Forelimb muscle (tissue), 1 donor: ENCODE measurements around the gene ZBTB4. TPM values are rescaled to one million over a fixed set of nuclear protein-coding genes. Genes with fewer than 3 reads are reported as not detected.
"Not testable (repeated sequence)": the region's sequence is repeated elsewhere in the genome, so short reads cannot be mapped to it uniquely, and the experiment has no call there.

Source experiments
- DNase-seq: peaks from one replicate; pipeline ENCODE4 v3.0.0-alpha.2; 2013; ENCODE audit warnings: low read depth
- polyA plus RNA-seq: library from polyadenylated mRNA; unstranded; fragments of 120-200 nt; gene quantifications from one replicate; pipeline ENCODE4 v1.2.1, GENCODE V29; 2013; ENCODE audit not compliant: insufficient read length

ZBTB4 gene
- polyA plus RNA-seq, 1 donor: 25.1 TPM

DNA sequence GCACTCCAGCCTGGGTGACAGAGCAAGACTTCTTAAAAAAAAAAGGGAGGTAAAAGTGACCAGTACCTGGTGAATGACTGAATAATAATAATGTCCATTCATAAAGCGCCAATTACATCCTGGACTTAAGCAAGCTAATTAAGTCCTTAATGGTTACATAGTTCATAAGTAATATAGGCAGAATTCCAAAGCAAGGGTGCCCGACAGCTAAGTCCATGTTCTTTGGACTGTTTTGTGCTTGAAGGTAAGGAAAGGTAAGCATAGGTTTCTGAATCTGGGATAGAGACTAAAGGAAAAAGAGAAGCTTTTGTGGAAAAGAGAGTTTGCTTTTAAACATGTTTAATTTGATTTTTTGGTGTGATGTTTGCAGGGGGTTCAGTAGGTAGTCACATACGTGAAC lies 14.5 kb upstream of the ZBTB4 start:
- DNase-seq: no peak

DNA sequence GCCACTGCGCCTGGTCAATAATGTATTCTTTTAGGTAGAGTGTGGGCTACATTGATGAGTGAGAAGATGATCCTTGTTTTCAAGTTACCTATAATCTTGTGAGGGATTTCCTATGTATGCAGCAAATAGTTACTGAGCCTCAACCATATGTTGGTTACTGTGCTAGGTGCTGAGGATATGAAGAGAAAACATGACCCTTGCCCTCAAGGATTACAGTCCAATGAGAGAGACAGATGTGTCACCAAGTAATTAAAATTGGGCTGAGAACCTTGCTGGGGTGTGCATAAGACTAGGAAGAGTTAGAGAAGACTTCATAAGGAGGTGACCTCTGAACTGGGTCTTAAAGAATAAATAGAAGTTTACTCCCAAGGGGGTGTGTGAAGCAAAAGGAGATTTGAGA lies 12.2 kb upstream of the ZBTB4 start:
- no peak for DNase-seq

DNA sequence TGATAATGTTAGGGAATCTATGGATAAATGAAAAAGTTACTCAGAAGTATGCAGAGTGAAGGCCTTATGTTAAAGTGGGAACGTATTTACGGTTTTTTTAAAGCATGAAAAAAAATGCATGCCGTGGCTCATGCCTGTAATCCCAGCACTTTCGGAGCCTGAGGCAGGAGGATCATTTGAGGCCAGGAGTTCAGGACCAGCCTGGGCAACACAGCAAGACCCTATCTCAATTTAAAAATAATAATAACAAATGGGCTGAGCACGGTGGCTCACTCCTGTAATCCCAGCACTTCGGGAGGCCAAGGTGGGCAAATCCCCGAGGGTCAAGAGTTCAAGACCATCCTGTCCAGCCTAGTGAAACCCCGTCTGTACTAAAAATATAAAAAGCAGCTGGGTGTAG lies 10.7 kb upstream of the ZBTB4 start:
- DNase-seq: no peak

DNA sequence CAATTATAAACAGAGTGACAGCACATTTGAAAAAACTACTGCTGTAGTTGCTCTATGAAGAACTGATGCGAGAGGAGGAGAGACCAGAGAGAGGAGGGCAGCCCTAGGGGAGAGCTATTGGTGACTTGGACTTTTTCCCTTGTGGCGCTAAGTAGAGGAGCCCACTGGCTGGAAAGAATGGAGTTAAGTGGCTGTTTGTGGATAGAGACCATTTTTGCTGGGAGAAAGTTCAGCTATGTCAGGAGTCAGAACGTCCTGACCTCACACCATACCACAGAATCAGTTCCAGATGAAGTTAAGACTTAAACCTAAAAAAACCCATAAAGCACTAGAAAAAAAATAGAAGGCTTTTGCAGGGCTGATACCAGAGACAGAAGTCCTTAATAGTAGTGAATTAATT lies 6.8 kb upstream of the ZBTB4 start:
- no peak for DNase-seq

DNA sequence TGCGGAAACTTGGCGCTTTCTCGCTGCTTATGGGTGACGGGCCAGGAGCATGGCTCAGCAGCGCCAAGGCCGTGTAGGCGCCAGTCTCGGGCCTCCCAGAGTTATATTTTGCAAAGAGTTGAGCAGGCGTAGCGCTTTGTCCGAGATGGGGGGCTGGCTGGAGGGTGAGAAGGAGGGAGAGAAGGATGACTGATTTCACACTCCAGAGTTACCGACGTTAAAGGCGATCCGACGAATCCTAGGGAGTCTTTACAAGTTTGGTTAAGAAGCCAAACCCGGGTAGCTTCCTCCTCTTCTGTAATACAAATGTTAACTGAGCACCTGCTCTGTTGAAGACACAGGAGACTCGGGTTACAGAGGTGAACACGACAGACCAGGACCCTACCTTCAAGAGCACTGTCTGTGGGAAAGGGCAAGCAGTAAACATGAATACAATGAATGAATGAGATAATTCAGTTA lies 5.5 kb upstream of the ZBTB4 start:
- DNase-seq: no peak

DNA sequence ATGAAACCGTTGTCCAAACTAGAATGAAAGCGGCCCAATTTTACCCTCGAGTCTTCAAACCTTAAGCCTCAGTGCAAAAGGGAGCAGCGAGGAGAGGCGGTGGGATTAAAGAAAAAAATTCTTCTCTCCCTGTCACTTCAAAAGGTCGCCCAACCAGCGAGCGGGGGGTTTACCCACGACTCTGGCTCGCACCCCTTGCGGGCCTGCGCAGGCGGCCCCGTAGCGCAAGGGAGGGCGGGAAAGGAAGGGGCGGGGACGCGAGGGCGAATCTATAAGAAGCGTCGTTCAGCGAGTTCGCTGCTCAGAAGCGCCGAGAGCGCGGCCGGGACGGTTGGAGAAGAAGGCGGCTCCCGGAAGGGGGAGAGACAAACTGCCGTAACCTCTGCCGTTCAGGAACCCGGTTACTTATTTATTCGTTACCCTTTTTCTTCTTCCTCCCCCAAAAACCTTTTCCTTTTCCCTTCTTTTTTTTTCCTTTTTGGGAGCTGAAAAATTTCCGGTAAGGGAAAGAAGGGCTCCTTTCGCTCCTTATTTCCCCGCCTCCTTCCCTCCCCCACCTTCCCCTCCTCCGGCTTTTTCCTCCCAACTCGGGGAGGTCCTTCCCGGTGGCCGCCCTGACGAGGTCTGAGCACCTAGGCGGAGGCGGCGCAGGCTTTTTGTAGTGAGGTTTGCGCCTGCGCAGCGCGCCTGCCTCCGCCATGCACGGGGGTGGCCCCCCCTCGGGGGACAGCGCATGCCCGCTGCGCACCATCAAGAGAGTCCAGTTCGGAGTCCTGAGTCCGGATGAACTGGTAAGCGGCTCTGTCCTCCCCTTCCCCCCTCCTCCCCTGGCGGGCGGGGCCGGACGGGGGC lies 4.9 kb upstream of the ZBTB4 start, which contains the start of gene POLR2A:
Gene POLR2A (plus strand): TSS at position 300 of the 852 bp plus-strand sequence.
- peak; percentile 96 for DNase-seq

DNA sequence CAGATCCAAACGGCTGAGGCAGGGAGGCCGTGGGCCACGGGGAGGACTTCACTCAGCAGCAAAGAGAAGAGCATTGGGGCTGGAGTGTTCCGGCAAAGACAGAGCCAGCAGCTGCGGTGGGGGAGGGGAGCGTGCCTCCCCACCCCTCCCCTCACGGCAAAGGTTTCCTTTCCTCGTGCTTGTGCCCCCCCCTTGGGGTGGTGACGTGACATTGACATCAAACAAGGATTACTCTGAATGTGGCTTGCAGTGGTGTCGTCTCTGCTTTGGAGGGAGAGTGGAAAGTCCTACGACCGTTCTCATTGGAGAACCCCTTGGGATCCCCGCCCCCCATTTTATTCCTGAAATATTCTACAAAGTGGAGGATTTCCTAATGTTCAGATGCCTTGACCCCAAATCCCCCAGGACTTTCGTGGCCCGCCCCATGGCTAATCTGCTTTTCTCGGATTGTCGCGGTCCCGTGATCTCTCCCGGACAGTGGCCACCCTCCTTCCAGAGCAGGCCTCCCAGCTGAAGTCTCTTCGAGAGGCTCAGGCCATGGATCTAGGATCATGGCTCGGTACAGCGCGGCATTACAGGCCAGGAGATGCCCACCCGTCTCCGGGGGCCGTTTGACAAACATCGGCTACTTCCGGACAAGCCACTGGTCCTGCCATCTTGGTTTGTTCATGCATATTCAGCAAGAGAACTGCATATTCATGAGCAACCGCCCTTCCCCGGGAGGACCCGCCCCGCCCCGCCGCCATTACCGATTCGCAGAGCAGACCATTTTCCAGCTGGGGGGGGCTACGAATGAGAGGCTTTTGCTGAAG lies 4.0 kb upstream of the ZBTB4 start:
- peak; percentile 86 for DNase-seq

DNA sequence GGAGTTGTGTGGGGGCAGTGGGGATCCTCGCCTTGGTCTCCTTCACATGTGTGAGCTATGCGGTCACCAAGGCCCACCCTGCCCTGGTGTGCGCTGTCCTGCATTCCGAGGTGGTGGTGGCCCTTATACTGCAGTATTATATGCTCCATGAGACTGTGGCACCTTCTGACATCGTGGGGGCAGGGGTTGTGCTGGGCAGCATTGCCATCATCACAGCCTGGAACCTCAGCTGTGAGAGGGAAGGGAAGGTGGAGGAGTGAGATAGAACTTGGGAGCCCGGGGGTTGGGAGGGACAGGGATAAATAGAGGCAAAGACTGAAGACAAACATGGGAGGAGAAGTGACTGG lies 3.3 kb upstream of the ZBTB4 start:
- DNase-seq: not testable (repeated sequence)

DNA sequence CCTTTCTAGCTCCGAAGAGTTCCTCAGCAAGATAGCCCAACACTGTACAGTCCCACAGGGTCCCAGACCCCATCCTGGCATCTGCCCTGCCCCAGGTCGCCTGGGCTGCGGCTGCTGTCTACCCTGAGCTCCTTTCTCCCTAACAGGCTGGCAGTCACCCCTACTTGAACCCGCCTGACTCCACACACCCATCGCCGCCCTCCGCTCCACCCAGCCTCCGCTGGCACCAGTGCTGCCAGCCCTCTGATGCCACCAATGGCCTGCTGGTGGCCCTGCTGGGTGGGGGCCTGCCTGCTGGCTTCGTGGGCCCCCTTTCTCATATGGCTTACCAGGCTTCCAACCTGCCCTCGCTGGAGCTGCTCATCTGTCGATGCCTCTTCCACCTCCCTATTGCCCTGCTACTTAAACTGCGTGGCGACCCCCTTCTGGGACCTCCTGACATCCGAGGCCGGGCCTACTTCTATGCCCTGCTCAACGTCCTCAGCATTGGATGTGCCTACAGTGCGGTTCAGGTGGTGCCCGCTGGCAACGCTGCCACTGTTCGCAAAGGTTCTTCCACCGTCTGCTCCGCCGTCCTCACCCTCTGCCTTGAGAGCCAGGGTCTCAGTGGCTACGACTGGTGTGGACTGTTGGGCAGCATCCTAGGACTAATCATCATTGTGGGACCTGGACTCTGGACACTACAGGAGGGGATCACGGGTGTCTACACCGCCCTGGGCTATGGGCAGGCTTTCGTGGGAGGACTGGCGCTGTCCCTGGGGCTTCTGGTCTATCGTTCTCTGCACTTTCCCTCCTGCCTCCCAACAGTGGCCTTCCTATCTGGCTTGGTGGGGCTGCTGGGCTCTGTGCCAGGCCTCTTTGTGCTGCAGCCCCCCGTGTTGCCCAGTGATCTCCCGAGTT lies 2.7 kb upstream of the ZBTB4 start:
- DNase-seq: not testable (repeated sequence)

DNA sequence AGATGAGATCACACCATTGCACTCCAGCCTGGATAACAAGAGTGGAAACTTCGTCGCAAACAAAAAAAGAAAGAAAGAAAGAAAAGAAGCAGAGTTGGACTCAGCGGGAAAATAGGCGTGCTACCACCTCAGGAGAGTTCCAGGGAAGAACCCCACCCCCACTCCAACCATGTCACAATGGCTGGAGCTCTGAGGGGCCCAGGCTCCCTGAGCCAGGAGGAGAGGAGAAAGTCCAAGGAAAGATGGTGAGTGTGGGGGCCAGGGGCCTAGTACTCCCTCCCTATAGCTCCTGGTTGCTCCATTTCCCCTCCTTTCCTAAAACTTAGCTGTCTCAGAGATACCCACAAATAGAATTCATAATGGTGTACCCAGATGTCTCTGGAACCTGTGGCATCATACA lies 1.8 kb upstream of the ZBTB4 start, which contains the start of gene SLC35G6:
Gene SLC35G6 (plus strand): TSS at position 172 of the 400 bp plus-strand sequence. CDS start 71 bp downstream, at position 243.
- not testable (repeated sequence) for DNase-seq

DNA sequence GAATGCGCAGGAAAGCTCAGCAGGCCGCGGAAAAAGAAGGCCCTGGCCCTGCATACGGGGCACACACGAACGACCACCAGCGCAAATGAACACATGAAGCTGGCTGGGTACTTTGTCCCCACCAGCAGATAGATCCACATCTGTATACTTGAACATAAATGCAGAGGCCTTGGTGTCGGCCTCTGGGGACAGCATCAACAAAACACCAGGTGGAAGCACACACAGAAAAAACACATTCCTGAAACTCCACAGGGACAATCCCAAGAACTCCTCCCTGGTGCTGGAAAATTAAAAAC lies 606 bp upstream of the ZBTB4 start:
- DNase-seq: no peak

DNA sequence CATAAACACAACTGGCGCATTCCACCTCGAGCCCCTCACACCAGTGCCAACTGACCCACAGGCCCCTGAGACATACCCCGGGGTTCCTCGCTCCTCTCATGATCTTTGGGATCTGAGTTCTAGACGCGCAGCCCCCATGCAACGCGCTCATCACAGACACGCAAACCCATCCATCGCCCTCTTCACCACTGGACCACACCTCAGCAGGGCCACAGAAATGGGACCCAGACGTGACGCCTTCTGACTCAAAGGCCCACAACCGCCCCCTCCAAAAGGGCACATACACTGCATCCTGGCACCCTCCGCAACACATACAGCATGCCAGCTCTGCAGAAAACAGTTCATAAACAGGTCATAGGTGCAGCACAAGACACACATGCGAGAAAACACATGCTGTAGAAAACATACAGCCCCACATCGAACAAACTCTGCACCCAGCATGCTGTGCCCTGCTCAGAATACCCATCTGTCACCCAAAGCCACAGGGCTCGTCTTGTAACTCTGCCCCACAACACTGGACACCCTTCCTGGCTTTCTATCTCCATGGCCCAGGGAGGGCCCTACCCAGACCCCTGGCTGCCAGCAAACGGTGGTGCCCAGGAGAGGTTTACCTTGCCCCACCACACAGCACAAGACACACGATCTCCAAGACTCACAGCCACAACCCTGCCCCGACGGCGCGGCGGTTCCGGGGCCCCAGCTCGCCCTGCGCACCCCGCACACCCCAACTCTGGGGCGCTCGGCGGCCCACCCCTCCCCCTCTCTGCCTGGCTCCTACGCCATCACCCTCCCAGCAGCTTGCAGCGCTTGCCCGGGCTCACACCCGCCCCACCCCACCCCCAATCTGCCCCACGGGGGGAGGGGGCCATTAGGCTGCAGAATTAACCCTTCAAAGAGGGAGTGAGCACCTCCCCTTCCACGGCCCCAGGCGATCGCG lies 887 bp downstream of the ZBTB4 start:
- DNase-seq: no peak

DNA sequence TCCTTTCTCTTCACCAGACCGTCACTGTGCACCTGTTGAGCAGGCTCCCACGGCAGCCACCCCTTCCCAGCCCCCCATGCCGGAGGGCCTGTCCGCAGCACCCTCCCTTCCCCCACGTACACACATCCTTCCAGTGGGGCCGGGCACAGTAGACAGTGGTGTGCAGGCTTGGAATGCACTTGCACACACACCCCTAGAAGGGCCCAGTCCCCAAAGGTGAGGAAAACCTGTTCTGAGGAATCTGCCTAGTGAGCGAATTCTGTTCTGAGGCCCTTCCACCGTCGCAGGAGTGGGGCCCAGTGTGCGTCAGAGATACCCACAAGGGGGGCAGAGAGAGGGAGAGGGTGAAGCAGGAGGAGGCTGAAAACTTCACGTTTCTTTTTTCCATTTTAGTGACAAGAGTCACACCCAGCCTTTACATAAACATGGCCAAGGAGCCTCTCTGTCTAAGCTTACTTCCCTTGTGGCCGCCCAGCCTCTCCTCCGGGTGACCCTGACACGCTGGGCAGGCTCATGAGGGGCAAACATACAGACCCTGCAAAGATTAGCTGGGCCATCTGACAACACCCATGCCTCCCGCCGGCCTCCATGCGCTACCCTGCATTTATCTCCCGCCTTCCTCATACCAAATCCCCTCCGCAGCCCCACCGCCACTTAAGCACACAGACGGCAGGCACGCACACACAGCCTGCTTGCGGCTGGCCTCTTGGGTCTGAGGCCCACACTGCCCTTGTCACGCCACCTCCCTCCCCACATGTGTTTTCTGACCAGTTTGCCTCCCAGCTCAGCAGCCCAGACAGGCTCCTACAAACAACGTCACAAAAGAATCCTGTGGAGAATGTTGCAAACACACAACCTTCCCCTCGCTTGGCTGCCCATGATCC lies 1.8 kb downstream of the ZBTB4 start:
- DNase-seq: no peak

DNA sequence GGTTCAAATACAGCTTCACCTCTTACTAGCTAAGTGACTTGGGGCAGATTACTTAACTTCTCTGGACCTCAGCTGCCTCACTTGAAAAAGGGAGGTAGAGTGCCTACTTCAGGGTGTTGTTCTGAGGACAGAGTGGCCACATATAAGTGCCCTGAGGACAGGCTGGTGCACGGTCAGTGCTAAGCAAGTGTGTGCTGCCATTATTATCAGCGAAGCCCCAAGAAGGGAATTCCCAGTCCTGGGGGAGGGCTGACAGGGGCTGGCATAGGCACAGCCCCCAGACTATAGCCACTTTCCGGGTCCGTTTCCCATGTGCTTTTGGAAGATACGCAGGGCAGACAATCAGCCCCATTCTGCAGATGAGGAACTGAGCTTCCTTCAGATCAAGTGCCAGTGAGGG lies 2.5 kb downstream of the ZBTB4 start:
- no peak for DNase-seq

DNA sequence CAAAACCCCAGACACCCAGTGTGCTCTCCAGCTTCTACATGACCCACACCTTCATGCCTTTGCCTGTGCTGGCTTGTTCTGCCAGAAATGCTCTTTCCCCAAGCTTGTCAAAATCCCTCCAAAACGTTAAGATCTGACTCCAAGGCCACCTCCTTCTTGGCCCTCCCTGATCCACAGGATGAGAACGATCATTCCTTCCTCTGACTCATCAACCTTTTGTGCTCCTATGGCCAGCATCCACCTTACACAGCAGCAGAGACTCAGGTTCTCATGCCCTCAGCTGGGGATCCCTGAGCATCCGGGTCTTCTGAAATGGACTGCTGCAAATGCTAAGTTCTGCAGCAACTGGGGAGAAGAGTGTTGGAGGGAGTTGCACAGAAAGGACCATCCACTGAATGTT lies 2.9 kb downstream of the ZBTB4 start:
- no peak for DNase-seq

DNA sequence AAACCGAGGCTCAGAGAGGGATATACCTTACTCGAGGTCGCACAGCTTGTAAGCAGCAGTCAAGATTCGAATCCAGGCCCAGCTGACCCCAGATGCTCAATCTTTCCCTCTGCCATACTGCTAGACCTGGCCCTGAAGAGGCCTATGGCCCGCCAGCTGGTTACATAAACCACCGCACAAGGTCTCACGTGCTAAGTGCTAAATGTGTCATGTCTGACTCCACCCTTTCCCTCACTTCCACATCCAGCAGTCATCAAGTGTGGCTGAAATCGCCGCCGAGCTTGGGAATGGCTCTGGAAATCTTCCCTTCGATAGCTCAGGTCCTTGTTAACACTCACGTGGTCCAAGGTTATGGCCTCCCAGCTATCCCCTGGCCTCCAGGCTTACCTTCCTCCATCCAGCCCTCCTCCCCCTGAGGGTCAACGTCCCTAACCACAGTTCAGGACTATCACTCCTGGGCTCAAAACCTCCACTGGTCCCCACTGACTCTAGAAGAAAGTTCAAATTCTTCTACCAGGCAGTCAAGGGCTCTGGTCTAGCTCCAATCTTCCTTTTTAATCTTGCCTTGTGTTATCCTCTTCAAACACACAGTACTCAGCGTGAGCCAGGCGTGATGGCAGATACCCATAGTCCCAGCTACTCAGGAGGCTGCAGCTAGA lies 3.5 kb downstream of the ZBTB4 start:
- no peak for DNase-seq

DNA sequence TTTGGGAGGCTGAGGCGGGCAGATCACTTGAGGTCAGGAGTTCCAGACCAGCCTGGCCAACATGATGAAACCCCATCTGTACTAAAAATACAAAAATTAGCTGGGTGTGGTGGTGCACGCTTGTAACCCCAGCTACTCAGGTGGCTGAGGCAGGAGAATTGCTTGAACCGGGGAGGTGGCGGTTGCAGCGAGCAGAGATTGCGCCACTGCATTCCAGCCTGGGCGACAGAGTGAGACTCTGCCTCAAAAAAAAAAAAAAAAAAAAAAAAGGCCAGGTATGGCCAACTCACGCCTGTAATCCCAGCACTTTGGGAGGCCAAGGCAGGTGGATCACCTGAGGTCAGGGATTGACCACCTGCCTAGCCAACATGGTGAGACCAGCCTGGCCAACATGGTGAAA lies 4.7 kb downstream of the ZBTB4 start:
- DNase-seq: not testable (repeated sequence)

DNA sequence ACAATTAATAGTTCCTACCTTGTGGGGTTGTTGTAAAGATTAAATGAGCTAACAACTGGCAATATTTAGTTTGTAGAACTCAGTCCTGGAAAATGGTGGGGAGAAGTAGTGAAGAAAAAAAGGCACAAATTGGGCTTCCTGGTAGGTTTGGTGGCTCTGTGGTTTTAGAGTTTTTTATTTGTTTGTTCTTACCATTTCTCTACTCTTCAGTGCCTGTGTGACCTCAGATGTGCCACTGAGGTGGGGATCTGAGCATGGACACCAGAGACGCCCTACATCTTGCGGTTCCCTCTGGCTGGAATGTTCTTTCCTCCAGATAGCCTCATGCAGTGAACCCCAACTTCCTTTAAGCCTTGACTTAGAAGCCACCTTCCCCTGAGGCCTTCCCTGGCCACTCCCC lies 7.7 kb downstream of the ZBTB4 start:
- DNase-seq: no peak

DNA sequence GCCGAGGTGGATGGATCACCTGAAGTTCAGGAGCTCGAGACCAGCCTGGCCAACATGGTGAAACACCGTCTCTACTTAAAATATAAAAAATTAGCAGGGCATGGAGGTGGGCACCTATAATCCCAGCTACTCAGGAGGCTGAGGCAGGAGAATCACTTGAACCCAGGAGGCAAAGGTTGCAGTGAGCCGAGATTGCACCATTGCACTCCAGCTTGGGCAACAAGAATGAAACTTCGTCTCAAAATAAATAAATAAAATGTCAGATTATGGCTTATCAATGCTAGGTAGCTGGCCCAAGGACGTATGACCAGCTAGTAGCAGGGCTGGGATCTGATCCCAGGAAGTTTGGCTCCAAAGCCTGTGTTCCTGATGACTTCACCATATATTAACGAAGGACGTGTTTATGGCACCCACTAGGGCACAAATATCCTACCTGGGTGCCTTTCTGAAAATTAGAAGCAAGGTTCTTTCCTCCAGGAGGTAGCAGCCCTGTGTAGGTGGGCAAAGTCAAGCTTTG lies 8.9 kb downstream of the ZBTB4 start:
- not testable (repeated sequence) for DNase-seq
